K562 (cell line): ENCODE measurements around the gene FSCN2. TPM values are rescaled to one million over a fixed set of nuclear protein-coding genes. Genes with fewer than 3 reads are reported as not detected.
A peak's percentile ranks its signal among the peaks of the same experiment; 100 is the strongest.

ENCODE experiments used
- CTBP1 ChIP-seq: fragments of 450-650 bp; IDR thresholded peaks from 2 replicates; pipeline ENCODE4 v1.6.1; 2016; ENCODE audit warnings: borderline replicate concordance
- FOXA3 ChIP-seq, 2 experiments: fragments of 450-650 bp in 1 of 2; sonication (generic) in 1 of 2; formaldehyde crosslinking; IDR thresholded peaks in 1 of 2; conservative IDR thresholded peaks in 1 of 2; 2 replicates each; pipeline versions ENCODE4 v1.4.0 to v1.8.0; 2020 to 2022; ENCODE audit warnings: mild to moderate bottlenecking in 2 of 2, missing genetic modification reagents in 1 of 2
- KAT7 ChIP-seq: sonication (generic); formaldehyde crosslinking; IDR thresholded peaks from 2 replicates; pipeline ENCODE4 v1.8.0; 2022; ENCODE audit warnings: missing genetic modification reagents, mild to moderate bottlenecking, borderline replicate concordance
- KHSRP ChIP-seq: fragments of 450-650 bp; IDR thresholded peaks from 2 replicates; pipeline ENCODE4 v1.6.1; 2017
- MTA3 ChIP-seq: fragments of 450-650 bp; formaldehyde crosslinking; IDR thresholded peaks from 2 replicates; pipeline ENCODE4 v1.6.1; 2017; ENCODE audit warnings: mild to moderate bottlenecking, borderline replicate concordance
- POLR2AphosphoS5 ChIP-seq: IDR thresholded peaks from 2 replicates; pipeline ENCODE4 v1.6.1; 2011; ENCODE audit warnings: mild to moderate bottlenecking, low read depth, low read length, moderate library complexity; ENCODE audit not compliant: control insufficient read depth, insufficient read depth
- SMC3 ChIP-seq: conservative IDR thresholded peaks from 2 replicates; pipeline ENCODE4 v1.6.1; 2011; ENCODE audit warnings: low read depth, low read length, improper control_type of control experiment; ENCODE audit not compliant: insufficient read depth
- SOX6 ChIP-seq: fragments of 450-650 bp; IDR thresholded peaks from 2 replicates; pipeline ENCODE4 v1.6.1; 2014; ENCODE audit warnings: mild to moderate bottlenecking
- SRSF3 ChIP-seq: fragments of 200-400 bp; formaldehyde crosslinking; IDR thresholded peaks from 2 replicates; pipeline ENCODE4 v1.6.1; 2016; ENCODE audit warnings: mild to moderate bottlenecking, low read length, moderate library complexity; ENCODE audit not compliant: insufficient read depth
- TOE1 ChIP-seq, 2 experiments: fragments of 450-650 bp in 1 of 2; sonication (generic) in 1 of 2; formaldehyde crosslinking in 1 of 2; IDR thresholded peaks; 2 replicates each; pipeline versions ENCODE4 v1.7.1 to v1.8.0; 2016 to 2022; ENCODE audit warnings: borderline replicate concordance in 2 of 2, mild to moderate bottlenecking in 2 of 2, antibody characterized with exemption in 1 of 2, inconsistent platforms in 1 of 2, low read depth in 1 of 2, missing genetic modification reagents in 1 of 2, moderate library complexity in 1 of 2
- TSHZ1 ChIP-seq: fragments of 250-450 bp; sonication (Bioruptor Pico); IDR thresholded peaks from 2 replicates; pipeline ENCODE4 v1.4.0; 2020; ENCODE audit warnings: mild to moderate bottlenecking, moderate library complexity
- ZFX ChIP-seq: sonication (generic); formaldehyde crosslinking; IDR thresholded peaks from 2 replicates; pipeline ENCODE4 v1.8.0; 2022; ENCODE audit warnings: mild to moderate bottlenecking, missing genetic modification reagents, moderate library complexity
- ZNF431 ChIP-seq: sonication (generic); formaldehyde crosslinking; IDR thresholded peaks from 2 replicates; pipeline ENCODE4 v1.8.0; 2022; ENCODE audit warnings: mild to moderate bottlenecking, missing genetic modification reagents
- polyA plus RNA-seq, 8 experiments: library from polyadenylated mRNA; depleted of rRNA in 4 of 8; stranded (reverse) in 5 of 8; unstranded in 3 of 8; fragments of >200 nt; fragmentation: Nextera tagmentation in 2 of 8; fragmentation: Illumina TruSeq in 1 of 8; extraction: Ambion mirVana in 2 of 8; extraction: Trizol in 1 of 8; gene quantifications; 2 replicates each; pipeline versions ENCODE4 v1.2.1 to v1.2.3, GENCODE V29; 2011 to 2014; ENCODE audit warnings: inconsistent platforms in 1 of 8, missing spikeins in 1 of 8
- total RNA-seq, 7 experiments: library from RNA; depleted of rRNA in 6 of 7; stranded (reverse); fragments of >200 nt in 6 of 7; fragmentation: Illumina TruSeq in 2 of 7; extraction: Trizol in 2 of 7; gene quantifications; 2 replicates each; pipeline versions ENCODE4 v1.2.1 to v1.2.3, GENCODE V29; 2011 to 2021; ENCODE audit warnings: low replicate concordance in 1 of 7
- TF ChIP-seq, protein P1 (sequence below): IDR thresholded peaks from 3 replicates; pipeline ENCODE4 v1.6.1; 2011; ENCODE audit warnings: borderline replicate concordance, mild to moderate bottlenecking, moderate library complexity; ENCODE audit not compliant: insufficient read length; ENCODE audit errors: extremely low read depth
- TF ChIP-seq, protein P2 (sequence below): sonication (generic); formaldehyde crosslinking; IDR thresholded peaks from 2 replicates; pipeline ENCODE4 v1.8.0; 2023; ENCODE audit warnings: mild to moderate bottlenecking, missing genetic modification reagents

The FSCN2 gene
- total and polyA plus RNA-seq, 9 of the 15 experiments (the other 6 are each of a cell fraction or from before 2014, with no cell fraction given): 0.08 TPM; not detected in 8

DNA sequence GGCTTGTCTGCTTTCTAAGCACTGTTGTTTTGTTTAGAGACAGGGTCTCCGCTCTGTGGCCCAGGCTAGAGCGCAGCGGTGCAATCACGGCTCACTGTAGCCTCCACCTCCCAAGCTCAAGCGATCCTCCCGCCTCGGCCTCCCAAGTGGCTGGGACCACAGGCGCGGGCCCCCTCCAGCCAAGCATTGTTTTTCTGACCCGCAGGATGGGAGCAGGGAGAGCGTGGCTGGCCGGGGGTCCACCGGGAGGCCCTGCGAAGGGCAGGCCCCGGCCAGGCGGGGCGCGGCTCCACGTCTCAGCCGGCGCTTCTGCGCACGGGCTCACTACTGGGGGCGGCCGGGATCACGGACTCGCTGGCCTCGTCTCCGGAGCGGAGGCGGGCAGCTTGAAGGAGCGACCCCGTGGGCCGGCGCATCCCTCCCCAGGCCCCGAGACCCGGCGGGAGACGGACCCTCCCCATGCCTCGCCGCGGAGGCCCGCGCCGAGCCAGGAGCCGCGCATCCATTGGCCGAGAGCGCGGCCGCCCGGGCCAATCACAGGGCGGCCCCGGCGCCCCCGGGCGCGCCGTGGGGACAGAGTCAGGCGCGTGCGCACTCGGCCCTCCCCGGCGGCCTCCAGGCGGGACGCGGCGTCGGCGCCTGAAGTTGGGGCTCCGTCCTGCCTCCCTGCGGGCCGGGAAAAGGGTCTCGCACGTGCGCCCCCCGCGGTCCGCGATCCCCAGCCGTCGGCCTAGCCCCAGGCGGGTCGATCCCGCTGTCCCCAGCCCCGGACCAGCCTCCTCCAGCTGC is 40.5 kb upstream of the FSCN2 start (continued):
- TF ChIP-seq TOE1 (IDR thresholded peaks at IDR 0.05; ENCODE audit: borderline replicate concordance) (no peak), TOE1 (CRISPR knock-in tag; IDR thresholded peaks at IDR 0.05; ENCODE audit: borderline replicate concordance, low read depth) (no peak), MTA3 (peak; percentile 47), CTBP1 (peak; percentile 56; the same call in 1 of the 2 replicates), FOXA3 (CRISPR knock-in tag; conservative IDR thresholded peaks at IDR 0.05 in 1 of 2, IDR thresholded peaks at IDR 0.05 in 1 of 2) (0 out of 4 replicates have a peak, but pooled peaks of 1 of the 2 experiments have one; percentile 18), TSHZ1 (CRISPR knock-in tag) (no peak), SRSF3 (no peak), POLR2AphosphoS5 (peak; percentile 81), ZNF431 (no peak), ZFX (CRISPR knock-in tag) (peak; percentile 97), KAT7 (CRISPR knock-in tag) (peak; percentile 50; the same call in 1 of the 2 replicates), SMC3 (no peak), KHSRP (no peak), SOX6 (0 out of 2 replicates have a peak, but pooled peaks have one; percentile 27)
- TF ChIP-seq, protein P1, sequence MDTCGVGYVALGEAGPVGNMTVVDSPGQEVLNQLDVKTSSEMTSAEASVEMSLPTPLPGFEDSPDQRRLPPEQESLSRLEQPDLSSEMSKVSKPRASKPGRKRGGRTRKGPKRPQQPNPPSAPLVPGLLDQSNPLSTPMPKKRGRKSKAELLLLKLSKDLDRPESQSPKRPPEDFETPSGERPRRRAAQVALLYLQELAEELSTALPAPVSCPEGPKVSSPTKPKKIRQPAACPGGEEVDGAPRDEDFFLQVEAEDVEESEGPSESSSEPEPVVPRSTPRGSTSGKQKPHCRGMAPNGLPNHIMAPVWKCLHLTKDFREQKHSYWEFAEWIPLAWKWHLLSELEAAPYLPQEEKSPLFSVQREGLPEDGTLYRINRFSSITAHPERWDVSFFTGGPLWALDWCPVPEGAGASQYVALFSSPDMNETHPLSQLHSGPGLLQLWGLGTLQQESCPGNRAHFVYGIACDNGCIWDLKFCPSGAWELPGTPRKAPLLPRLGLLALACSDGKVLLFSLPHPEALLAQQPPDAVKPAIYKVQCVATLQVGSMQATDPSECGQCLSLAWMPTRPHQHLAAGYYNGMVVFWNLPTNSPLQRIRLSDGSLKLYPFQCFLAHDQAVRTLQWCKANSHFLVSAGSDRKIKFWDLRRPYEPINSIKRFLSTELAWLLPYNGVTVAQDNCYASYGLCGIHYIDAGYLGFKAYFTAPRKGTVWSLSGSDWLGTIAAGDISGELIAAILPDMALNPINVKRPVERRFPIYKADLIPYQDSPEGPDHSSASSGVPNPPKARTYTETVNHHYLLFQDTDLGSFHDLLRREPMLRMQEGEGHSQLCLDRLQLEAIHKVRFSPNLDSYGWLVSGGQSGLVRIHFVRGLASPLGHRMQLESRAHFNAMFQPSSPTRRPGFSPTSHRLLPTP: no peak
- TF ChIP-seq, protein P2, sequence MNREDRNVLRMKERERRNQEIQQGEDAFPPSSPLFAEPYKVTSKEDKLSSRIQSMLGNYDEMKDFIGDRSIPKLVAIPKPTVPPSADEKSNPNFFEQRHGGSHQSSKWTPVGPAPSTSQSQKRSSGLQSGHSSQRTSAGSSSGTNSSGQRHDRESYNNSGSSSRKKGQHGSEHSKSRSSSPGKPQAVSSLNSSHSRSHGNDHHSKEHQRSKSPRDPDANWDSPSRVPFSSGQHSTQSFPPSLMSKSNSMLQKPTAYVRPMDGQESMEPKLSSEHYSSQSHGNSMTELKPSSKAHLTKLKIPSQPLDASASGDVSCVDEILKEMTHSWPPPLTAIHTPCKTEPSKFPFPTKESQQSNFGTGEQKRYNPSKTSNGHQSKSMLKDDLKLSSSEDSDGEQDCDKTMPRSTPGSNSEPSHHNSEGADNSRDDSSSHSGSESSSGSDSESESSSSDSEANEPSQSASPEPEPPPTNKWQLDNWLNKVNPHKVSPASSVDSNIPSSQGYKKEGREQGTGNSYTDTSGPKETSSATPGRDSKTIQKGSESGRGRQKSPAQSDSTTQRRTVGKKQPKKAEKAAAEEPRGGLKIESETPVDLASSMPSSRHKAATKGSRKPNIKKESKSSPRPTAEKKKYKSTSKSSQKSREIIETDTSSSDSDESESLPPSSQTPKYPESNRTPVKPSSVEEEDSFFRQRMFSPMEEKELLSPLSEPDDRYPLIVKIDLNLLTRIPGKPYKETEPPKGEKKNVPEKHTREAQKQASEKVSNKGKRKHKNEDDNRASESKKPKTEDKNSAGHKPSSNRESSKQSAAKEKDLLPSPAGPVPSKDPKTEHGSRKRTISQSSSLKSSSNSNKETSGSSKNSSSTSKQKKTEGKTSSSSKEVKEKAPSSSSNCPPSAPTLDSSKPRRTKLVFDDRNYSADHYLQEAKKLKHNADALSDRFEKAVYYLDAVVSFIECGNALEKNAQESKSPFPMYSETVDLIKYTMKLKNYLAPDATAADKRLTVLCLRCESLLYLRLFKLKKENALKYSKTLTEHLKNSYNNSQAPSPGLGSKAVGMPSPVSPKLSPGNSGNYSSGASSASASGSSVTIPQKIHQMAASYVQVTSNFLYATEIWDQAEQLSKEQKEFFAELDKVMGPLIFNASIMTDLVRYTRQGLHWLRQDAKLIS: peak; percentile 73; the same call in 1 of the 2 replicates
